ENCODE results near the gene AKR1D1. TPM values are rescaled to one million over a fixed set of nuclear protein-coding genes. Genes with fewer than 3 reads are reported as not detected.

The AKR1D1 gene
- total RNA-seq, 4 donors from 2014 or later = 0.34 TPM; not detected in 3

DNA sequence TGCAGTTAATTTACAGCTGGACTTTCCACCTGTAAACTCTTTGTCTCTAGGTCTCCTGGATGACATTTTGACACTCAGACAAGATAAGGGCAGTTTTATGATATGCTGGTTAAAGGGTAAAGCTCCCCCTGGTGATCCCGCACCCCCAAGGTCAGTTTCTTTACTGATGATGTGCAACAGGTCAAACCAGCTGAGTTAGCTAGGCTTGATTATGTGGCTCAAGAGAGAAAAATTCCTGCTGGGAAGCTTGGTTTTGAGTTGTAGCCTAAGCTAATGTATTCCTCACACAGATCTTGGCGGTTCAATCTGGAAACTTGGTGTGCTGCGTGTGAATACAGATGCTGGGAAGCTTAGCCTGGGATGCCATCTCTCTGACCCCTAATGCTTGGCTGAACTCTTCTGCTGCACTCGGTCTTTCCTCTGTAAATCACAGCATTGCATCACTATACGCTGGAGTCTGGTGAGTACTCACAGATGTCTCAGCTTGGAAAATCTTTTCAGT, 11.4 kb upstream of the AKR1D1 start:
- TF ChIP-seq CTCF (IDR thresholded peaks at IDR 0.05; ENCODE audit: low read depth) = no peak

DNA sequence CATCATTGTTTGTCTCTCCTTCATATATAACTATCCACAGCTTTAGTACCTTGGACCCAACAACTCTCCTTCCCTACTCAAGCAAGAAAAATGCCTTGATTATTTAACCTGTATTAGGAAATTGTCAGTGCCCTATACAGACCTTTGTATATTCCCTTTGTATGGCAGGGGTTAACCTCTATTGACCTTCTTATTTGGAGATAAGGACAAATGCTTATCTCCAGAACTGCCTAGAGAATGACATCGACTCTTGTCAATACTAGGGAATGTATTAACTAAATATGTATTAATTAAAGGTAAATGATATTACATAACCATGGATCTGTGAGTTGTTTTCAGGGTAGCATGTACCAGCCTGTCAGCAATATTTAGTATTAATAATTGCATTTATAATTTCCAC, 10.4 kb upstream of the AKR1D1 start:
- no peak for TF ChIP-seq CTCF (IDR thresholded peaks at IDR 0.05; ENCODE audit: low read depth)

DNA sequence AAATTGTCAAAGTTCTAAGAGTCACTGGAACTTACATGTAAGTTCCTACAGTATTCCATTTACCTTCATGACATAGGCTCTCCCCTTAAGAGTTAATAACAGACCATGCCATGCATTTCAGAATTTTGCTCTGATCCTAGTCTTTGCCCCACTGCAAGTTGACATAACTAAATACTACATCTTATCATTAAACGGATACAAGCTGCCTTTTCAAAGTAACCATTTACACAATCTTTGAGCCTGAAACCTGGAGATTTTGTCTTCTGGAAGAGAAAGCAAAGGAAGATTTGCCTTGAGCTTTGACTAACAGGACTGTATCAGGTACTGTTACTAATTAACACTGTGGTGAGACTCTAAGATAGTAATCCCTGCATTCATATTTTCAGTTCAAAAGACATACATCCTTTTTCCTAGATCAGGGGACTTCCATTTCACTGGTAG, 9.3 kb upstream of the AKR1D1 start:
- TF ChIP-seq CTCF (IDR thresholded peaks at IDR 0.05; ENCODE audit: low read depth) = no peak

DNA sequence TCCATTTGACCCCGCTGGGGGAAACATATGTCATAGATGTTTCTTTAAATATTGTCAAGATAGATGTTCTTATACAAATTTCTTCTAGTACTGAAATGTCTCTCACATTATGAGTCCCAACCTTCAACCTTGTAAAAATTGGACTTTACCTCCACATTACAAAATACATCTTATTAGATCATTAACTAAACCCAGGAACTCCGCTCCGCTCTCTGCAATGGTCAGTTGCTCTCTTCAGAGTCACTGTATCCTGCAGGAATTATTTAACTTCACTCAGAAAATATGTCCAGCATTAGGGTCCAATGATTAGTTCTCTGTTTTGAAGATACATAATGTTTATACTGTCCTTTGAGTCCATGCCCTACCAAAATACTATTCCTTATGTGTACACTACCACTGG, 8.5 kb upstream of the AKR1D1 start:
- no peak for TF ChIP-seq CTCF (IDR thresholded peaks at IDR 0.05; ENCODE audit: low read depth)

- TF ChIP-seq CTCF (IDR thresholded peaks at IDR 0.05; ENCODE audit: low read depth) = no peak
Observed at GRCh38 chr7:138070908-138071307, 5.4 kb upstream of the AKR1D1 start.

- TF ChIP-seq CTCF (IDR thresholded peaks at IDR 0.05; ENCODE audit: low read depth) = no peak
Observed at GRCh38 chr7:138072726-138073125, 3.5 kb upstream of the AKR1D1 start.

GRCh38 chr7:138074121-138074520, 2.1 kb upstream of the AKR1D1 start:
- TF ChIP-seq CTCF (IDR thresholded peaks at IDR 0.05; ENCODE audit: low read depth) = no peak
